ENCODE data around the gene LRRN2.

The LRRN2 gene

GRCh38 chr1:204695692-204696091 is 10.2 kb upstream of the LRRN2 start:
- H2BK120ac ChIP-seq (ENCODE audit: low read depth, low read length), result no peak overlapping the region
- H3K4me3 ChIP-seq (ENCODE audit: low read length in 2 of 2), result no peak overlapping the region
- no peak overlapping the region for H3K18ac ChIP-seq (ENCODE audit: low read length)
- H3K9ac ChIP-seq (ENCODE audit: low read depth, low read length, poor library complexity), result no peak overlapping the region
- no peak overlapping the region for H3K4ac ChIP-seq (ENCODE audit: low read length)
- no peak overlapping the region for H2AFZ ChIP-seq (ENCODE audit: low read length)
- no peak overlapping the region for H2AK5ac ChIP-seq (ENCODE audit: low read depth, low read length)
- no peak overlapping the region for H4K8ac ChIP-seq (ENCODE audit: low read depth, low read length)
- no peak overlapping the region for H4K91ac ChIP-seq (ENCODE audit: low read depth, low read length, poor library complexity)
- H3K79me1 ChIP-seq (ENCODE audit: low read depth, low read length), result no peaks in the 10 kb centered on the region
- DNase-seq (ENCODE audit: low spot score), result no peak
- no peak overlapping the region for H3K4me2 ChIP-seq (ENCODE audit: insufficient read depth, low read length, poor library complexity, severe bottlenecking)
- H3K36me3 ChIP-seq (replicated peaks in 1 of 2; ENCODE audit: control insufficient read depth in 2 of 2, insufficient read depth in 2 of 2, low read length in 2 of 2), result no peaks in the 10 kb centered on the region
- H3K27ac ChIP-seq (replicated peaks; ENCODE audit: low read length), result no peak overlapping the region
- H2BK5ac ChIP-seq (ENCODE audit: low read length), result no peak overlapping the region
- H3K4me1 ChIP-seq (ENCODE audit: control insufficient read depth in 2 of 2, insufficient read depth in 1 of 2, low read depth in 1 of 2, low read length in 2 of 2), result peaks cover 0 to 11% of the 10 kb centered on the region in 2 donors
- H3K14ac ChIP-seq (ENCODE audit: low read length), result no peak overlapping the region
- no peak overlapping the region for H2BK15ac ChIP-seq (ENCODE audit: low read length)
- H2BK12ac ChIP-seq (ENCODE audit: low read length), result no peak overlapping the region
- peaks cover 0 to 15% (median 0%) of the 10 kb centered on the region in 3 experiments for H3K27me3 ChIP-seq (ENCODE audit: control insufficient read depth in 3 of 3, insufficient read depth in 3 of 3, low read depth in 1 of 3, low read length in 3 of 3)
- no peaks in the 10 kb centered on the region for H3K9me3 ChIP-seq (replicated peaks in 1 of 2; ENCODE audit: control insufficient read depth in 2 of 2, insufficient read depth in 1 of 2, low read depth in 1 of 2, low read length in 2 of 2)
- H3K23ac ChIP-seq (ENCODE audit: low read depth, low read length, poor library complexity), result no peak overlapping the region
- no CpG with 5 or more reads among the region's 5 CpGs for WGBS, 2 donors (ENCODE audit: extremely low coverage in 2 of 2, insufficient read length in 2 of 2, insufficient replicate concordance in 1 of 2)

DNA sequence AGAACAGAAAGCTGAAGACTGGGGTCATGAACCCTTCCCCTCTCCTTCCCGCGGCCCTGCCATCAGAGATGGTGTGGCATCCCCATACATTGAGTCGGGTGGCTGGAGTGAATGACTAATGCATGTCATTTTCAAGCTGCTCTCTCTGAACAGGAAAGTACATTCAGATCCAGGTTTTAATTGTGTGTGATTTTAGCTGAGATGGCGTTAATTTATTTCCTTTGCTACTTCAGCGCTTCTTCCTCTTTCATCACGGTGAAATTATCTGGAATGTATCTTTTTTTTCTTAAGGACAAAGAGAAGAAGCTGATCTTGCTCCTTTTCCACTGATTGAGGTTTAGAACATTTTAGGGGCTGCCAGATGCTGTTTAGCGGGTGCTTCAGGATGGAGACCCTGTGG is 8.6 kb upstream of the LRRN2 start:
- peaks cover 0 to 11% of the 10 kb centered on the region in 2 donors for H3K4me1 ChIP-seq (ENCODE audit: control insufficient read depth in 2 of 2, insufficient read depth in 1 of 2, low read depth in 1 of 2, low read length in 2 of 2)
- no peak overlapping the region for H2BK120ac ChIP-seq (ENCODE audit: low read depth, low read length)
- H2AK5ac ChIP-seq (ENCODE audit: low read depth, low read length), result no peak overlapping the region
- no peak overlapping the region for H3K4me2 ChIP-seq (ENCODE audit: insufficient read depth, low read length, poor library complexity, severe bottlenecking)
- H2BK12ac ChIP-seq (ENCODE audit: low read length), result no peak overlapping the region
- no peaks in the 10 kb centered on the region for H3K36me3 ChIP-seq (replicated peaks in 1 of 2; ENCODE audit: control insufficient read depth in 2 of 2, insufficient read depth in 2 of 2, low read length in 2 of 2)
- no peak overlapping the region for H3K4ac ChIP-seq (ENCODE audit: low read length)
- no peak overlapping the region for H3K27ac ChIP-seq (replicated peaks; ENCODE audit: low read length)
- no peak overlapping the region for H4K91ac ChIP-seq (ENCODE audit: low read depth, low read length, poor library complexity)
- no peaks in the 10 kb centered on the region for H3K79me1 ChIP-seq (ENCODE audit: low read depth, low read length)
- H3K14ac ChIP-seq (ENCODE audit: low read length), result no peak overlapping the region
- H2BK5ac ChIP-seq (ENCODE audit: low read length), result no peak overlapping the region
- no peaks in the 10 kb centered on the region for H3K9me3 ChIP-seq (replicated peaks in 1 of 2; ENCODE audit: control insufficient read depth in 2 of 2, insufficient read depth in 1 of 2, low read depth in 1 of 2, low read length in 2 of 2)
- DNase-seq (ENCODE audit: low spot score), result no peak
- H2BK15ac ChIP-seq (ENCODE audit: low read length), result no peak overlapping the region
- peak overlapping the region; percentile 31 for H3K18ac ChIP-seq (ENCODE audit: low read length)
- no peak overlapping the region for H4K8ac ChIP-seq (ENCODE audit: low read depth, low read length)
- no peak overlapping the region for H3K23ac ChIP-seq (ENCODE audit: low read depth, low read length, poor library complexity)
- H3K9ac ChIP-seq (ENCODE audit: low read depth, low read length, poor library complexity), result no peak overlapping the region
- peaks cover 0 to 20% (median 0%) of the 10 kb centered on the region in 3 experiments for H3K27me3 ChIP-seq (ENCODE audit: control insufficient read depth in 3 of 3, insufficient read depth in 3 of 3, low read depth in 1 of 3, low read length in 3 of 3)
- no CpG with 5 or more reads among the region's 7 CpGs for whole genome bisulfite sequencing, 2 donors (ENCODE audit: extremely low coverage in 2 of 2, insufficient read length in 2 of 2, insufficient replicate concordance in 1 of 2)
- no peak overlapping the region for H2AFZ ChIP-seq (ENCODE audit: low read length)
- H3K4me3 ChIP-seq (ENCODE audit: low read length in 2 of 2), result no peak overlapping the region

DNA sequence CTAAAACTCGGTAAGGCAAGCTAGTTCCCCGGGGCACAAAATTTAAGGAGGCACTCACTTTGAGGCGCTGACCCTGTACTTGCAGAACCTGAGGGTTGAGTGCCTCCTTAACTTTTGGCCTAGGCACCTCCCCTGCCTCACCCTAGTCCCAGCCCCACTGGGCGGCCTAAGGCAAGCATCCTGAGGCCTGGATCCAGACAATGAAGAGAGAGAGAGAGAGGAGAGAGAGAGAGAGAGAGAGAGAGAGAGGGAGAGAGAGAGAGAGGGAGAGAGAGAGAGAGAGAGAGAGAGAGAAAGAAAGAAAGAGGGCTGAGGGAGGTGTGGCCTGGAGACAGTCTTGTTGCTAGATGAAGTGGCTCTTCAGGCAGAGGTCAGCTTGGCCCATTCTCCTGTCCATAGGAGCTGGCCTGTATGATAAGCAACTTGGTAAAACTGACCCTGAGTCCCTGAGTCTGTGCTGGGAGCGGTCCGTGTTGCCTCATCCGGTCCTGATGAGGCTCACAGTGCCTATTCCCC is 7.4 kb upstream of the LRRN2 start:
- H2BK12ac ChIP-seq (ENCODE audit: low read length), result no peak overlapping the region
- H2AFZ ChIP-seq (ENCODE audit: low read length), result no peak overlapping the region
- H2BK15ac ChIP-seq (ENCODE audit: low read length), result no peak overlapping the region
- peak overlapping the region; percentile 7 for H4K8ac ChIP-seq (ENCODE audit: low read depth, low read length)
- WGBS, 2 donors (ENCODE audit: extremely low coverage in 2 of 2, insufficient read length in 2 of 2, insufficient replicate concordance in 1 of 2), result no CpG with 5 or more reads among the region's 7 CpGs
- H3K9ac ChIP-seq (ENCODE audit: low read depth, low read length, poor library complexity), result no peak overlapping the region
- H3K4me3 ChIP-seq (ENCODE audit: low read length in 2 of 2), result no peak overlapping the region
- no peak overlapping the region for H2AK5ac ChIP-seq (ENCODE audit: low read depth, low read length)
- no peak overlapping the region for H3K27ac ChIP-seq (replicated peaks; ENCODE audit: low read length)
- H3K27me3 ChIP-seq (ENCODE audit: control insufficient read depth in 3 of 3, insufficient read depth in 3 of 3, low read depth in 1 of 3, low read length in 3 of 3), result peaks cover 0 to 32% (median 0%) of the 10 kb centered on the region in 3 experiments
- H3K9me3 ChIP-seq (replicated peaks in 1 of 2; ENCODE audit: control insufficient read depth in 2 of 2, insufficient read depth in 1 of 2, low read depth in 1 of 2, low read length in 2 of 2), result no peaks in the 10 kb centered on the region
- H3K36me3 ChIP-seq (replicated peaks in 1 of 2; ENCODE audit: control insufficient read depth in 2 of 2, insufficient read depth in 2 of 2, low read length in 2 of 2), result no peaks in the 10 kb centered on the region
- H3K23ac ChIP-seq (ENCODE audit: low read depth, low read length, poor library complexity), result no peak overlapping the region
- H3K79me1 ChIP-seq (ENCODE audit: low read depth, low read length), result no peaks in the 10 kb centered on the region
- no peak overlapping the region for H2BK120ac ChIP-seq (ENCODE audit: low read depth, low read length)
- H3K14ac ChIP-seq (ENCODE audit: low read length), result no peak overlapping the region
- no peak overlapping the region for H2BK5ac ChIP-seq (ENCODE audit: low read length)
- no peak overlapping the region for H3K18ac ChIP-seq (ENCODE audit: low read length)
- H4K91ac ChIP-seq (ENCODE audit: low read depth, low read length, poor library complexity), result no peak overlapping the region
- DNase-seq (ENCODE audit: low spot score), result no peak
- H3K4me1 ChIP-seq (ENCODE audit: control insufficient read depth in 2 of 2, insufficient read depth in 1 of 2, low read depth in 1 of 2, low read length in 2 of 2), result peaks cover 0 to 11% of the 10 kb centered on the region in 2 donors
- no peak overlapping the region for H3K4me2 ChIP-seq (ENCODE audit: insufficient read depth, low read length, poor library complexity, severe bottlenecking)
- no peak overlapping the region for H3K4ac ChIP-seq (ENCODE audit: low read length)

DNA sequence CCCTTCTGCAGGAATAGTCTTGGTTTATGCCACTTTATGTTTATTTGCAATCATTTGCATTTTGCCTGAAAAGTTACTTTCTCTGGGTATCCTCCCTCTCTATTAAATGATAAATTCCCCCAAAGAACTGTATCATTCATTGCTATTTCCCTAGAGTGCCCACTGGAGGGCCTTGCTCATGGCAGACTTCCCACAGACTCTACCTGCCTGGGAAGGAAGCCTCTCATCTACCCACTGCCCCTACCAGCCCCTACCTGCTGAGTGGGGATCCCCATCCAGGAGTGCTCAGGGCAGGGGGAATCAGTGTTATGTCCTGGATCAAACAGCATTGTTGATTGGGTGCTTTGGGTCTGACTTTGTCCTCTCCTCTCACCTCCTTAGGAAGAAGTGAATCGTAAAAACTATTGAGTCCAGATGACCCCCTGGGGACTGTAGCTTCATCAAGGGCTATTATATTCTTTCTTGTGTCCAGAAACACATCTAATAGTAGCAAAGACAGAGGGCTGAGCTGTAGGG is 6.8 kb upstream of the LRRN2 start:
- Histone ChIP-seq H3K4ac (ENCODE audit: low read length) (no peak overlapping the region), H2BK5ac (ENCODE audit: low read length) (no peak overlapping the region), H3K9ac (ENCODE audit: low read depth, low read length, poor library complexity) (no peak overlapping the region), H2AK5ac (ENCODE audit: low read depth, low read length) (no peak overlapping the region), H3K36me3 (replicated peaks in 1 of 2; ENCODE audit: control insufficient read depth in 2 of 2, insufficient read depth in 2 of 2, low read length in 2 of 2) (no peaks in the 10 kb centered on the region), H4K8ac (ENCODE audit: low read depth, low read length) (no peak overlapping the region), H3K79me1 (ENCODE audit: low read depth, low read length) (no peaks in the 10 kb centered on the region), H3K4me3 (ENCODE audit: low read length in 2 of 2) (no peak overlapping the region), H3K9me3 (replicated peaks in 1 of 2; ENCODE audit: control insufficient read depth in 2 of 2, insufficient read depth in 1 of 2, low read depth in 1 of 2, low read length in 2 of 2) (no peaks in the 10 kb centered on the region), H3K4me2 (ENCODE audit: insufficient read depth, low read length, poor library complexity, severe bottlenecking) (no peak overlapping the region), H3K4me1 (ENCODE audit: control insufficient read depth in 2 of 2, insufficient read depth in 1 of 2, low read depth in 1 of 2, low read length in 2 of 2) (peaks cover 0 to 11% of the 10 kb centered on the region in 2 donors), H3K14ac (ENCODE audit: low read length) (no peak overlapping the region), H3K27ac (replicated peaks; ENCODE audit: low read length) (no peak overlapping the region), H3K27me3 (ENCODE audit: control insufficient read depth in 3 of 3, insufficient read depth in 3 of 3, low read depth in 1 of 3, low read length in 3 of 3) (peaks cover 0 to 37% (median 0%) of the 10 kb centered on the region in 3 experiments), H3K18ac (ENCODE audit: low read length) (no peak overlapping the region), H2BK120ac (ENCODE audit: low read depth, low read length) (no peak overlapping the region), H4K91ac (ENCODE audit: low read depth, low read length, poor library complexity) (no peak overlapping the region), H3K23ac (ENCODE audit: low read depth, low read length, poor library complexity) (no peak overlapping the region), H2BK12ac (ENCODE audit: low read length) (no peak overlapping the region), H2BK15ac (ENCODE audit: low read length) (no peak overlapping the region), H2AFZ (ENCODE audit: low read length) (no peak overlapping the region)
- DNase-seq (ENCODE audit: low spot score), result no peak
- WGBS, 2 donors (ENCODE audit: extremely low coverage in 2 of 2, insufficient read length in 2 of 2, insufficient replicate concordance in 1 of 2), result no CpG with 5 or more reads among the region's 1 CpG

Measured in neuronal stem cell (in vitro differentiated cells).